PFSK-1 (cell line): ENCODE measurements around the gene BATF3.

Experiments
- FOXP2 ChIP-seq: optimal IDR thresholded peaks from 2 replicates; pipeline ENCODE3; 2011; ENCODE audit warnings: borderline replicate concordance, control low read depth, inconsistent platforms; ENCODE audit not compliant: insufficient read depth; ENCODE audit errors: extremely low read length, extremely low read depth
- POLR2AphosphoS5 ChIP-seq: IDR thresholded peaks from 2 replicates; pipeline ENCODE4 v1.6.1; 2012; ENCODE audit warnings: low read depth, mild to moderate bottlenecking, control low read depth, low read length, moderate library complexity
- SIN3A ChIP-seq: IDR thresholded peaks from 2 replicates; pipeline ENCODE4 v1.6.1; 2012; ENCODE audit warnings: mild to moderate bottlenecking, low read length, moderate library complexity, borderline replicate concordance; ENCODE audit not compliant: insufficient read depth
- TAF1 ChIP-seq: IDR thresholded peaks from 2 replicates; pipeline ENCODE4 v1.6.1; 2012; ENCODE audit warnings: low read length, control low read depth, borderline replicate concordance; ENCODE audit not compliant: insufficient read depth
- TF ChIP-seq, protein P1 (sequence below), 2 experiments: IDR thresholded peaks; 2 replicates each; pipeline versions ENCODE4 v1.6.1 to v1.8.0; 2011 to 2012; ENCODE audit warnings: low read depth in 2 of 2, low read length in 2 of 2, control low read depth in 1 of 2, inconsistent platforms in 1 of 2, mild to moderate bottlenecking in 1 of 2, moderate library complexity in 1 of 2; ENCODE audit not compliant: insufficient read depth in 1 of 2

BATF3 gene

DNA sequence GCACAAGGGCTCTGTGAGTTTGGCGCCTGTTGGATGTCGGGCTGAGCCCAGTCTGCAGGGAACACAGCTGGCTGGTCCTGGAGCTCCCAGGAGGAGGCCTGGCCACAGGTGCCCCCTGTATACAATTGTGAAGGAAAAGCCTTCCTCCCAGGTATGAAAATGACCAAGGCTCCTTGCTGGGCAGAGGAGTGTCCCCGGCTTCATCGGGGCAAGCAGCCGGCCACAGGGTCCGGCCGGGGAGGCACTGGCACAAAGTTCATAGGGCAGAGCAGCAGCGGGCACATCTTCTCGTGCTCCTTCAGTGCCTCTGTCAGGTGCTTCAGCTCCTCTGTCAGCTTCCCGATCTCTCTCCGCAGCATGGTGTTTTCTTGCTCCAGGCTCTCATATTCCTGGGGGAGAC is 13.0 kb downstream of the BATF3 start:
- no peak for TF ChIP-seq FOXP2
- no peak for TF ChIP-seq TAF1
- no peak for TF ChIP-seq POLR2AphosphoS5
- no peak for TF ChIP-seq SIN3A
- TF ChIP-seq, protein P1, sequence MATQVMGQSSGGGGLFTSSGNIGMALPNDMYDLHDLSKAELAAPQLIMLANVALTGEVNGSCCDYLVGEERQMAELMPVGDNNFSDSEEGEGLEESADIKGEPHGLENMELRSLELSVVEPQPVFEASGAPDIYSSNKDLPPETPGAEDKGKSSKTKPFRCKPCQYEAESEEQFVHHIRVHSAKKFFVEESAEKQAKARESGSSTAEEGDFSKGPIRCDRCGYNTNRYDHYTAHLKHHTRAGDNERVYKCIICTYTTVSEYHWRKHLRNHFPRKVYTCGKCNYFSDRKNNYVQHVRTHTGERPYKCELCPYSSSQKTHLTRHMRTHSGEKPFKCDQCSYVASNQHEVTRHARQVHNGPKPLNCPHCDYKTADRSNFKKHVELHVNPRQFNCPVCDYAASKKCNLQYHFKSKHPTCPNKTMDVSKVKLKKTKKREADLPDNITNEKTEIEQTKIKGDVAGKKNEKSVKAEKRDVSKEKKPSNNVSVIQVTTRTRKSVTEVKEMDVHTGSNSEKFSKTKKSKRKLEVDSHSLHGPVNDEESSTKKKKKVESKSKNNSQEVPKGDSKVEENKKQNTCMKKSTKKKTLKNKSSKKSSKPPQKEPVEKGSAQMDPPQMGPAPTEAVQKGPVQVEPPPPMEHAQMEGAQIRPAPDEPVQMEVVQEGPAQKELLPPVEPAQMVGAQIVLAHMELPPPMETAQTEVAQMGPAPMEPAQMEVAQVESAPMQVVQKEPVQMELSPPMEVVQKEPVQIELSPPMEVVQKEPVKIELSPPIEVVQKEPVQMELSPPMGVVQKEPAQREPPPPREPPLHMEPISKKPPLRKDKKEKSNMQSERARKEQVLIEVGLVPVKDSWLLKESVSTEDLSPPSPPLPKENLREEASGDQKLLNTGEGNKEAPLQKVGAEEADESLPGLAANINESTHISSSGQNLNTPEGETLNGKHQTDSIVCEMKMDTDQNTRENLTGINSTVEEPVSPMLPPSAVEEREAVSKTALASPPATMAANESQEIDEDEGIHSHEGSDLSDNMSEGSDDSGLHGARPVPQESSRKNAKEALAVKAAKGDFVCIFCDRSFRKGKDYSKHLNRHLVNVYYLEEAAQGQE (IDR thresholded peaks at IDR 0.05; ENCODE audit: insufficient read depth in 1 of 2, low read depth in 2 of 2, low read length in 2 of 2): no peak

DNA sequence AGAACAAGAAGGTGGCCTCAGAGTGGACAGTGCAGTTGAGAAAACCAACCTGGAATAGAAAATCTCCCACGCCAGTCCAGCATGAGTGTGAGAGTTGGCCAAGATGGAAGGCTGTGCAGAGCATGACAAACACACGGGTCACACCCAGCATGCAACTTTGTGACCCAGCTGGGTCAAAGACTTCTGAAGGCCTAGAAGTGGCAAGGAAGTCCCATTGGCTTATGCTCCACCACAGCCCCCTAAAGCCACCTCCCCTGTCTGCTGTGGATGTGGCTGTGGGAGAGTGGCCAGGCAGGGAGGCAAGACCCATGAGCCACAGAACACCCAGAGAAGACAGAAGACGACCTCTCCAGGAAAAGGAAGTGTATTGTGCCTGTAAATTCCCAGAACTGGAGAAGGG is 13.6 kb downstream of the BATF3 start:
- TF ChIP-seq SIN3A (no peak), POLR2AphosphoS5 (no peak), FOXP2 (no peak), TAF1 (no peak)
- TF ChIP-seq, protein P1 (IDR thresholded peaks at IDR 0.05; ENCODE audit: insufficient read depth in 1 of 2, low read depth in 2 of 2, low read length in 2 of 2): no peak

- TF ChIP-seq SIN3A: no peak
- no peak for TF ChIP-seq POLR2AphosphoS5
- no peak for TF ChIP-seq FOXP2
- TF ChIP-seq, protein P1 (IDR thresholded peaks at IDR 0.05; ENCODE audit: insufficient read depth in 1 of 2, low read depth in 2 of 2, low read length in 2 of 2): no peak
- TF ChIP-seq TAF1: no peak
Observed at GRCh38 chr1:212685429-212685828, 14.2 kb downstream of the BATF3 start.

DNA sequence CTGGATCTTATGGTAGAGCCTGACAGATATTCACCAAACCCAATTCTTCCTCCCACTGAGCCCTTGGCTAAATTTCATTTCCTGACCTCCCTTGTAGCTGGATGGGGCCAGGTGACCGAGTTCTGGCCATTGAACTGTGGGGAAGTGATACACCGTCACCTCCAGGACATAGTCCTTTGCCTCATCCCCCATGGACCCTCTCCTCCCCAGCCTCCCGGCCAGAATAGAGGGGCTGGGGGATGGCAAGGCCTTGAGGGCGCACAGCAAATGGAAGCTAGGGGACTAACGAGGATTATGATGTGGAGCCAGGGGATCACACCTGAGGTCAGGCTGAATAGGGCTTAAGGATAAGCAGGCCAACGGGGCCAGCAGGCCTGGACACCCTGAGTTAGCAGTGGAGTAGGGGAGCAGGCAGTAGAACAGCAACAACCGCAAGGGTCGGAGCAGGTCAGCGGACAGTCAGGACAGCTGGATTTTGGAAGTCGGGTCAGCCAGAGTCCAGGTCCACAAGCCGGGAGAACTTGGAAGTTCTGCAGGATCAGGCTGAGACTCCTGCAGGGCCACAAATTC is 15.0 kb downstream of the BATF3 start:
- TF ChIP-seq TAF1: no peak
- no peak for TF ChIP-seq FOXP2
- no peak for TF ChIP-seq POLR2AphosphoS5
- TF ChIP-seq, protein P1 (IDR thresholded peaks at IDR 0.05; ENCODE audit: insufficient read depth in 1 of 2, low read depth in 2 of 2, low read length in 2 of 2): no peak
- TF ChIP-seq SIN3A: no peak

DNA sequence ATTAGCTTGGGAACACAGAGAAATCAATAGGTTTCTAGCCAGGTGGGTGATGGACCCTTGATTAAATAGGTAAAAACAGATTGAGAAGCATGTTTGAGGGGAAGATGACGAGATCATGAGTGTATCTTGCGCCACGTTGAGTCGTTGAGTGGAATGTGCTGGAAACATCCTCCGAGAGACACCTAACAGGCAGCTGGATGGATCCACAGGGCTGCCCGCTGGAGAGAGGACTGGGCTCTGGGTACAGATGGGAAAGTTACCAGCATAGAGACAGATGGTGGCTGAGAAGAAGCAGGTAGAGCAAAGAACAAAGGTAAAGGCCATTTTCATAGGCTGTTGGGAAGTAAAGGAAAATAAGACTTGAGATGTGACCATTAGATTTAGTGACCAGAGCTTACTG is 15.6 kb downstream of the BATF3 start:
- TF ChIP-seq FOXP2 (no peak), TAF1 (no peak), POLR2AphosphoS5 (no peak), SIN3A (no peak)
- TF ChIP-seq, protein P1 (IDR thresholded peaks at IDR 0.05; ENCODE audit: insufficient read depth in 1 of 2, low read depth in 2 of 2, low read length in 2 of 2): no peak
